Thyroid gland (tissue), 4 donors: ENCODE data around the gene ZYG11A.

Experiments used
- POLR2A ChIP-seq, 2 donors: fragments of 450-650 bp; IDR thresholded peaks; one replicate each; pipeline ENCODE4 v1.6.1; 2017; ENCODE audit warnings: antibody characterized with exemption in 2 of 2, mild to moderate bottlenecking in 2 of 2, moderate library complexity in 1 of 2
- TF ChIP-seq, protein P1 (sequence below), 6 experiments: fragments of 200-600 bp in 3 of 6; fragments of 450-650 bp in 3 of 6; sonication (generic) in 3 of 6; IDR thresholded peaks; one replicate each; pipeline ENCODE4 v1.5.1; 2016 to 2019; ENCODE audit warnings: antibody characterized with exemption in 6 of 6, mild to moderate bottlenecking in 2 of 6, inconsistent platforms in 1 of 6, moderate library complexity in 1 of 6

DNA sequence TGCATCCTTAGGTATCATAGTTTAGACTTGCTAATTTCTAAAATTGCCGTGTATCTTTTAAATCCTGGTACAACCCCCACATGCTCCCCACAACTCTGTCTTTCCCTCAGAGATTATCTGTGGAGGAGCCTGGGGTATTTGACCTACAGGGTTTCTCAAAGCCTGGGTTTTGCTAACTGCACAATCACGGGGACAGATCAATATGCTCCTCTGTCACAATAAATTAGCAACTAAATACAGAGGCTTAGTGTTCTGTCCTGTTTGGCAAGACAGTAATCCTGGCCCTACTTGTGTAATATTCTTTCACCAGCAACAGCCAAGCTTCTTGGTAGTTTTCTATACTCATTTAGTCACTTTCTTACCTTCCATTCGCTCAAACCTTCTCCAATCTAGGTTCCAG is 70.5 kb downstream of the ZYG11A start:
- TF ChIP-seq, protein P1, sequence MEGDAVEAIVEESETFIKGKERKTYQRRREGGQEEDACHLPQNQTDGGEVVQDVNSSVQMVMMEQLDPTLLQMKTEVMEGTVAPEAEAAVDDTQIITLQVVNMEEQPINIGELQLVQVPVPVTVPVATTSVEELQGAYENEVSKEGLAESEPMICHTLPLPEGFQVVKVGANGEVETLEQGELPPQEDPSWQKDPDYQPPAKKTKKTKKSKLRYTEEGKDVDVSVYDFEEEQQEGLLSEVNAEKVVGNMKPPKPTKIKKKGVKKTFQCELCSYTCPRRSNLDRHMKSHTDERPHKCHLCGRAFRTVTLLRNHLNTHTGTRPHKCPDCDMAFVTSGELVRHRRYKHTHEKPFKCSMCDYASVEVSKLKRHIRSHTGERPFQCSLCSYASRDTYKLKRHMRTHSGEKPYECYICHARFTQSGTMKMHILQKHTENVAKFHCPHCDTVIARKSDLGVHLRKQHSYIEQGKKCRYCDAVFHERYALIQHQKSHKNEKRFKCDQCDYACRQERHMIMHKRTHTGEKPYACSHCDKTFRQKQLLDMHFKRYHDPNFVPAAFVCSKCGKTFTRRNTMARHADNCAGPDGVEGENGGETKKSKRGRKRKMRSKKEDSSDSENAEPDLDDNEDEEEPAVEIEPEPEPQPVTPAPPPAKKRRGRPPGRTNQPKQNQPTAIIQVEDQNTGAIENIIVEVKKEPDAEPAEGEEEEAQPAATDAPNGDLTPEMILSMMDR (IDR thresholded peaks at IDR 0.05): no peak
- no peak for TF ChIP-seq POLR2A (IDR thresholded peaks at IDR 0.05)
